Ascending aorta (tissue), 2 donors: ENCODE data around the gene VCL. TPM values are rescaled to one million over a fixed set of nuclear protein-coding genes. Genes with fewer than 3 reads are reported as not detected.

Experiments used
- DNase-seq, 2 donors: peaks; one replicate each; pipeline ENCODE4 v3.0.0-alpha.2; 2019; ENCODE audit warnings: low spot score in 2 of 2
- H3K27ac ChIP-seq, 2 donors: fragments of 200-600 bp; sonication (generic); one replicate each; pipeline ENCODE4 v1.5.1; 2016 to 2017; ENCODE audit warnings: mild to moderate bottlenecking in 1 of 2
- H3K27me3 ChIP-seq: fragments of 200-600 bp; sonication (generic); one replicate; pipeline ENCODE4 v1.5.1; 2017
- H3K36me3 ChIP-seq, 2 donors: fragments of 200-600 bp; sonication (generic); one replicate each; pipeline ENCODE4 v1.5.1; 2016
- H3K4me1 ChIP-seq, 2 donors: fragments of 200-600 bp; sonication (generic); one replicate each; pipeline ENCODE4 v1.5.1; 2016 to 2017; ENCODE audit warnings: mild to moderate bottlenecking in 1 of 2
- H3K4me3 ChIP-seq, 2 donors: fragments of 200-600 bp; sonication (generic); one replicate each; pipeline ENCODE4 v1.5.1; 2016 to 2017; ENCODE audit warnings: mild to moderate bottlenecking in 1 of 2
- H3K9me3 ChIP-seq, 2 donors: fragments of 200-600 bp; sonication (generic); one replicate each; pipeline ENCODE4 v1.5.1; 2016
- CTCF ChIP-seq, 3 experiments: fragments of 200-600 bp in 2 of 3; fragments of 450-650 bp in 1 of 3; sonication (generic) in 2 of 3; IDR thresholded peaks; one replicate each; pipeline ENCODE4 v1.5.1; 2016 to 2019; ENCODE audit warnings: antibody characterized with exemption in 3 of 3, mild to moderate bottlenecking in 1 of 3, moderate library complexity in 1 of 3
- intact Hi-C: fragments of 100-400 bp; cut with DNase I; formaldehyde crosslinking; loops from one replicate; pipeline ENCODE4 v1.15.1; 2023
- total RNA-seq: library from RNA; depleted of rRNA; stranded (reverse); fragments of >200 nt; gene quantifications from one replicate; pipeline ENCODE4 v1.1.0, GENCODE V29; 2016

The VCL gene
- total RNA-seq, 1 donor from 2014 or later: 333 TPM

DNA sequence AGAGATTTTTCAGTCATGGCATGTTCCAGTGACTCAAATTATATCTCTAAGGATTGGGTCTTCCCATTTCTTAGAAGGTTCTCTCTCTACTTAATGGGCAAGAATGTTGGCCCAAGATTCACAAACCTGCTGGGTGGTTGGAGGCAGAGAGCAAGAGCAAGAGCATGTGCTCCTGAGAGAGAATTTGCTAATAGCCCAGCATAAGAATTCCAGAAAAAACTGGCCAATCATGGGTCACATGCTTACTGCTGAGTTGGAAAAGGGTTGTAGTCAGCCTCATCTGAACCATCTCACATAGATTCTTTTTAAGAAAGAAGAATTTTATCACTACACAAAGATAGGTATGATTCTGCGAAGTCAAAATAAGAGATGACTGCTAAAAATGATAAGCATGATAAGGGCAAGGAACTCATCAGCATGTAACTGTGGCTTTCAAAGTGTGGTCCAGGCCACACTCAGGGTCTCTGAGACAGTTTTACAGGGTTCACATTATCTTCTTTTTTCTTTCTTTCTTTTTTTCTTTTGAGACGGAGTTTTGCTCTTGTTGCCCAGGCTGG is 8.2 kb upstream of the VCL start:
- Histone ChIP-seq H3K36me3 (no peaks in the 10 kb centered on the region), H3K4me1 (no peaks in the 10 kb centered on the region)
- intact Hi-C loops: no loop called here

DNA sequence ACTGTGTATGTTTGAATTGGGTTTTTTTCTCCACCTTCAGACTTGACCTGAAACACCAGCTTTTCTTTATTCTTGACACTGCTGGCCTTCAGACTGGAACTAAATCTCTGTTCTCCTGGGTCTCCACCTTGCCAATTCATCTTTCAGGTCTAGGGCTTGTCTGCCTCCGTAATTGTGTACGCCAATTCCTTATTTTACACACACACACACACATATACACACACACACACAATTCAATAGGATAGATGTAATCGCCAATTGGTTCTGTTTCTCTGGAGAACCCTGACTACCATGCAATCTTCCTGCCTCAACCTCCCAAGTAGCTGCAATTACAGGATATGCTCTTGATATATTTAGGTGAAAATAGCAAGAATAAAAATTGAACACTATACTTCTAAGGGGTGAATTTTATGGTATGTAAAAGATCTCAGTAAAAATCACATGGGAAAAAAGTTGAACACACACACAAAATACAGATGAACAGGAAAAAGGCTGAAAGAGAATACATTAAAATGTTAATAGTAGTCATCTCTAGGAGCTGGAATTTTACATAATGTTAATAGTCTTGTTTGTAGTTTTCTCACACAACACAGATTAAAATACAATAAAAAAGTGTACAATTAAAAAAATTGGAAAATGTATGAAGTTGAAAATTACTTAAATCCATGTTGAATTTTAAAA is 6.6 kb upstream of the VCL start:
- no peaks in the 10 kb centered on the region for H3K27me3 ChIP-seq
- intact Hi-C loops: no loop called here
- no peaks in the 10 kb centered on the region for H3K9me3 ChIP-seq
- no peak for DNase-seq
- no peaks in the 10 kb centered on the region for H3K36me3 ChIP-seq
- TF ChIP-seq CTCF (IDR thresholded peaks at IDR 0.05): no peak
- H3K4me3 ChIP-seq: no peak overlapping the region
- no peak overlapping the region for H3K27ac ChIP-seq
- no peaks in the 10 kb centered on the region for H3K4me1 ChIP-seq

More for the DNA sequence above, 8.2 kb upstream of the VCL start:
- no peak overlapping the region for H3K4me3 ChIP-seq
- no peaks in the 10 kb centered on the region for H3K9me3 ChIP-seq
- H3K27me3 ChIP-seq: no peaks in the 10 kb centered on the region
- DNase-seq: no peak
- TF ChIP-seq CTCF (IDR thresholded peaks at IDR 0.05): no peak
- no peak overlapping the region for H3K27ac ChIP-seq

DNA sequence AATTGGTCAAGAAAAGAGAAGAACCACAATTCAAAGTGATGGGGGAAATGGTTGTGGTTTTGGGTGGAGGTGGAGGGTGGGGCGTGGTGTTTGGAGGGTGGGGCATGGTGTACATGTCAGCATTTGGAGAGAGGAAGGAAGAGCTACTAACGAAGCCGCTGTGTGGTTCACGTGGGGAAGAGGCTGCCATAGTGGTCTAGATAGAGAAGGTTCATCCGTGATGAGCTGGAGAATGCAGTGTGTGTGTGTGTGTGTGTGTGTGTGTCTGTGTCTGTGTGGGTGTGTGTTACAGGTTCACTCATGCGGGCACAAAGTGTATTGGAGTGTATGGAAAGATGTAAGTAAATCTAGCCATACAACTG is 6.1 kb upstream of the VCL start:
- H3K27ac ChIP-seq: no peak overlapping the region
- peaks cover 0 to under 1% of the 10 kb centered on the region in 2 donors for H3K4me1 ChIP-seq
- DNase-seq: no peak
- H3K36me3 ChIP-seq: no peaks in the 10 kb centered on the region
- no peak overlapping the region for H3K4me3 ChIP-seq
- no peak for TF ChIP-seq CTCF (IDR thresholded peaks at IDR 0.05)
- intact Hi-C loops: no loop called here
- H3K27me3 ChIP-seq: no peaks in the 10 kb centered on the region
- no peaks in the 10 kb centered on the region for H3K9me3 ChIP-seq

GRCh38 chr10:73992899-73993788 is 4.8 kb upstream of the VCL start:
- Histone ChIP-seq H3K4me3 (no peak overlapping the region), H3K27ac (peak overlapping the region; percentile 5 to 62), H3K9me3 (no peaks in the 10 kb centered on the region), H3K27me3 (no peaks in the 10 kb centered on the region), H3K4me1 (peaks cover 0 to 3% of the 10 kb centered on the region in 2 donors), H3K36me3 (no peaks in the 10 kb centered on the region)
- intact Hi-C loops: no loop called here
- DNase-seq: no peak
- no peak for TF ChIP-seq CTCF (IDR thresholded peaks at IDR 0.05)

GRCh38 chr10:73995035-73995358 is 2.9 kb upstream of the VCL start:
- no peak overlapping the region for H3K4me3 ChIP-seq
- intact Hi-C loops: loop anchor here (5.0 kb wide), 1 partner anchor 88 kb away; no protein-coding TSS in a partner anchor
- H3K27me3 ChIP-seq: no peaks in the 10 kb centered on the region
- H3K9me3 ChIP-seq: no peaks in the 10 kb centered on the region
- peak overlapping the region in 1 of 2 donors; percentile 20 for H3K27ac ChIP-seq
- H3K36me3 ChIP-seq: no peaks in the 10 kb centered on the region
- no peak for DNase-seq
- no peak for TF ChIP-seq CTCF (IDR thresholded peaks at IDR 0.05)
- peaks cover 0 to 3% of the 10 kb centered on the region in 2 donors for H3K4me1 ChIP-seq
